IPS DF 4.7 (cell line): ENCODE measurements around the gene SLC24A4.

Experiments used
- DNase-seq: peaks from one replicate; pipeline ENCODE4 v3.0.0-alpha.2; 2013; ENCODE audit warnings: low spot score; ENCODE audit errors: extremely low read depth

The SLC24A4 gene

DNA sequence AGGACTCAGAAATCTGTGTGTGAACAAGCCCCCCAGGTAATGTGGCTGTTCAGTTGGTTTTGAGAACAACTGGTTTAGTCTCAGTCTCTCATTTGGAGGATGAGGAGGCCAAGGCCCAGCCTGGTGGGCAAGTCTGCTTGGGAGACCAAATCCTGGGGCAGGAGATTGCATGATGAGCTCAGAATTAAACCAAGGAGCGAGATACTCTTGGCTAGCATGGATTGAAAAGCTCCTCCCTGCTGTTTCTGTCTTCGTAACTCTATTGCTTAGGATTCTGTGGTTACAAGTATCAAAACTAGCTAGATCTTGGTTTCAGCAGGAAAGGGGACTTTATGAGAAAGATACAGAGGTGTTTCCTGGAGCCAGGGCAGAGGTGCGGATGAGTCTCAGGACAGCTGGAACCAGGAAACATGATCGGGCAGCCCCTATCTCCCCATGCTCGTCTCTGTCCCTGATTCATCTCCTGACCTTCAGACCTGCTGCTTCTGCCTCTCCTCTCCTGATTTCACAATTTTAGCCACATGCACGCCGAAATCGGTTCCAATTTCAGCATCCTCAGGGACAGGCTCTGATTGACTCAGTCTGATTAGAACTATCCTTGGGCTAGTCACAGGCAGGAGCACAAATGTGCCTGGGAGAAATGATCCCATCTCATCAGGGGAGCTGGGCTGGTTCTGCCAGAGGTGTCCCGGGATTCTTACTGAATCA is 150.4 kb downstream of the SLC24A4 start:
- DNase-seq, result no peak

DNA sequence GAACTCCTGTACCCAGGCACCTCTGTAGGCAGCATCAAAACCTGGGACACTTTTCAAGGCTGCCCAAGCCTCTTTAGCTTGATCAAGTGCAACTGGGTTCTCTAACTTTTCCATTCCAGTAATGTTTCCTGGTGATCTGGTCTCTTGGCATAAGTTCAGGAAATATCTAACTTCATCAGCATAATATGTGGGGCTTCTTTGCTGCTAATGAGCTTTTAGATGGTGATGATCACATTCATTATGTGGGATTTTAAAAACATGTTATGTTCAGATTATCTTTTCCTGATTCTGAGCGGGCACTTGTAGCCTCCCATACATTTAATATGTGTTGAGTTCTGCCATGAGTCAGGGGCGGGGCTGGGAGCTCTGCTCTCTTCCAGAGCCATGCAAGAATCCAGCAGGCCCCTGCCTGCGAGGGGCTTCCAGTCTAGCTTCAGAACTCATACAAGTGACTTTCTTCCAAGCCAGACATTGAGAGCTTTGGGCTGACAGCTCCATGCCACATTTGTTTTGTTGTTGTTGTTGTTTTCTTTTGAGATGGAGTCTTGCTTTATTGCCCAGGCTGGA is 151.1 kb downstream of the SLC24A4 start:
- DNase-seq, result no peak

DNA sequence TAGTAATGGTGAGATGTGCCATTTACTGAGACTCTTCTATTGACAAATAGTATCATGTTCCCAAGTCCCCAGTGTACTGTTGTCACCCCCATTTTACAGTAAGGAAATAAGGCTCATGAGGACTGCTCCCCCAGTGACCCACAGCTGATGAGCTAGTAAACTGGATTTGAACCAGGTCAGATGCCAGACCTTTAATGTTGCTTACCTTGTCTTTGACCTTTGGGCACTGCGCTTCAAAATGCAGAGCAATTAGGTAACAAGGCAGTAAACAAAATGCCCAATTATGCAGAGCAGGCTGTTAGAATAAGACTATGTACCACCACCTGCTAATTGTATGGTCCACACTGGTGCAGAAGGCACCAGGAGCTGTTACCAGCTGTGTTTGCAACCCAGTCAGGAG is 152.1 kb downstream of the SLC24A4 start:
- DNase-seq, result no peak

DNA sequence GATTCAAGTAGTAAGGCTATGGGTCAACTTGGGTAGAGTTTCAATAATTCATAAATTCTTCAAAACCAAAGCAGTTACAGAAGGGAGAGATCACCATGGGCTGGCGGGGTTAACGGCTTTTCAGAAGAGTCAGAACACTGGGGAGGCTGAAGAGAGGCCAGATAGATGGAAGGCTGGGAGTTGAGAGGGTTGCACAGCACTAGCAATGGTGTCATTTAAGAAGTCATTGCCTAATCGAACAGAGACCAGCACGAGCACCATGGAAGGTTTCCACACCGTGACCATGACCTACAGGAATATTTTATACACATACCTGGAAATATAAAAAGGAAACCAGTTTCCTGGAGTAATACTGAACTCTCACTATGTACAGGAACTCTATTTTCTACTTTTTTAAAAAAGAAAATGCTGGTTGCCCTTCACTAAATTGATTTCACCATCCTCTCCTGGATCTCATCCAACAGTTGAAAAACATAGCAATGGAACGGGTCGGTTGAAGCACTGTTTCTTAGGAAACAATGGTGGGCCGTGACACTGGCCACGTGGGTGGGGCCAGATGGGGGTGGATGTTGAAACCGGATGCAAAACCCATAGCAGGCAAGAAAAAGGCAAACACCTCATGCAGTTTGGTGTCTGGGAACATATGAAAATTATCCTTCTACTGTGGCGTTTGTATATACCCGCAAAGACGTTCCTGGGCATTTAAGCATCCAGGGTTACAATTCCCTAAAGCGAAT is 152.7 kb downstream of the SLC24A4 start:
- DNase-seq, result no peak

DNA sequence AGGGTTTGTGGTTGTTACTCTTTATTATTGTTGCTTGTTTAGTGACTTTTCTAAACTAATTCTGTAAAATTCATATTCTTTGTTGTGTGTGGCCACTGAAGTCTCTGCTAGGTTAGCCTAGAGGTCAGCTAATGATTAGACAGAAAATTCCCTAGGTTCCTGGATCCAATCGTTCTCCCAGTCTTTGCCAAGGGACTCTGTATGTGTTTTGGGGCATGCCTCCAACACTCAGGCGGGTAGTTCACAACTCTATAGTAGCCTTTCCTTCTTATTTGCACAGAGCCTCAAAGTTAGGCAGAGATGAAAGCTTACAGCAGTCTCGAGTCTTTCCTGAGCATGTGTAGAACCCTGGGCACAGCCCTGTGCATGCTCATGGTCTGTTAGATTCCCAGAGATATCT is 157.9 kb downstream of the SLC24A4 start:
- DNase-seq, result no peak

DNA sequence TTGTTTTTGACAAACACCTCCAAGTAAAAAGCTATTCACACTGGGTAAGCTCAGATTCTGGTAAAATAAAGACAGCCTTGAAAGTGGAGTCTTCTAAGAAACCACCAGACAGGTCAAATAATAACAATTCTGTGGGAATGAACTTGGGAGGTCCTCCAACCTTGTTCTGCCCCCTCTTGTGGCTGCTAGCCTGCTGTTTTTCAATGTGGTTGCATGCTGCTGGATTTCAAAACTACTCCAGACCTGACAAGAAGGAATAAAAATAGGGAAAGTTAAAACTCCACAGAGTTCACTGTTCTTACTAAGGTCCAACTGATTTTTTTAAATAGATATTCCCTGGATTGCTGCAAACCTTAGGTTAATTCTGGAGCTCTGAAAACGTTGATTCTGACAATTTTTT is 158.4 kb downstream of the SLC24A4 start:
- DNase-seq, result no peak

DNA sequence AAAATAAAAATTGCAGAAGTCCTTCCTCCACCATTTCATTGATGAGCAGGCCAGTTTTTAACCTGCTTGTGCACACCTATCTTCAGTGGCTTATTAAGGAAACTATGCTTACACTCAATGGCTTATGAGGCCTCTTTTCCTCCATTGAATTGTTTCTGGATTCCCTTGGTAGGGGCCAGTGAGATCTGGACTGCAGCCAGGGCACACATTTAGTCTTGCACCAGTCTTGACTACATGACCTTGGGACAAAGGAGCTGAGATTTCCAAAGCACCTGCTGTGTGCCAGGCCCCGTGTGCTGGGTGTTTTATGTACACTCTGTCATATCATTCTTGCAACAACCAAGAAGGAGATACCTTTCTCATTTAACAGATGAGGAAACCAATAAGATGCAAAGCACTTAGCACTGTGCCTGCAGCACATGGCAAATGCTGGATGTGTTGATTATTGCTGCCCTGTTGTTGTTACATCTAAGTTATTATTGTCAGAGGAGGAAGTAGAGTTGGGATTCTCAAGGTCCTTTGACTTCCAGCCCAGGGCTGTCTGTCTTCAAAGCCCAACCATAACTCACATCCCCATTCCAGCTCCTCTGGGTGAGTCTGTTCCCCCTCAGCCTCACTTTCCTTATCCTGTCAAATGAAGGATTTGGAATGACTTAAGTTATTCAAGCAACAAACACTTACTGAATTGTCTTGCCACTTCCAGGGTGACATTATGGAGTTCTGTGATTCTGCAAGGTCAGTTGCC is 159.0 kb downstream of the SLC24A4 start:
- DNase-seq, result no peak

DNA sequence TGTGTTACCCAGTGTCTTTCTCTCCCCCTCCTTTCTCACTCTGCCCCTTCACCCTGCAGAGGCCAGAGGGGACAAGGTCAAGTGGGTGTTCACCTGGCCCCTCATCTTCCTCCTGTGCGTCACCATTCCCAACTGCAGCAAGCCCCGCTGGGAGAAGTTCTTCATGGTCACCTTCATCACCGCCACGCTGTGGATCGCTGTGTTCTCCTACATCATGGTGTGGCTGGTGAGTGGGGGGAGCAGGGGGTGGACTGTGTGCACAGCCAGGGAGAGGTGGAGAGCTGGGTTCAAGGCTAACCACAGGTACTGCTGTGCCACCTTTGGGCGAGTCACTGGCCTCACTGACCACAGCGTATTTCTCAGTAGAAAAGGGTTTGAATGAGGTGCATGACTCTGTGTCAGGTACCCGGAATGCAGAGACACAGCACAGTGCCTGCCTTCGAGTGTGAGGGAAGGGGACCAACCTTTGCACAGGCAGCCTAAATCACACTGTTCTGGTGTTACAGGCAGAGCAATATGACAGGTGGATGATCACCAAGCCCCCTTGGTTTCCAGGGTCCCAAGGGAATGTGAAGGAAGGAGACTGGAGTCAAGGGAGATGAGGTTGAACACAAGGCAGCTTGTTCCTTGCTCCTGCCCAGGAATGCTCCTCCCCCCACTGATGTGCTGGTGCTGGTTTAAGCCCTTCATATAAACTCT is 159.8 kb downstream of the SLC24A4 start:
- no peak for DNase-seq

DNA sequence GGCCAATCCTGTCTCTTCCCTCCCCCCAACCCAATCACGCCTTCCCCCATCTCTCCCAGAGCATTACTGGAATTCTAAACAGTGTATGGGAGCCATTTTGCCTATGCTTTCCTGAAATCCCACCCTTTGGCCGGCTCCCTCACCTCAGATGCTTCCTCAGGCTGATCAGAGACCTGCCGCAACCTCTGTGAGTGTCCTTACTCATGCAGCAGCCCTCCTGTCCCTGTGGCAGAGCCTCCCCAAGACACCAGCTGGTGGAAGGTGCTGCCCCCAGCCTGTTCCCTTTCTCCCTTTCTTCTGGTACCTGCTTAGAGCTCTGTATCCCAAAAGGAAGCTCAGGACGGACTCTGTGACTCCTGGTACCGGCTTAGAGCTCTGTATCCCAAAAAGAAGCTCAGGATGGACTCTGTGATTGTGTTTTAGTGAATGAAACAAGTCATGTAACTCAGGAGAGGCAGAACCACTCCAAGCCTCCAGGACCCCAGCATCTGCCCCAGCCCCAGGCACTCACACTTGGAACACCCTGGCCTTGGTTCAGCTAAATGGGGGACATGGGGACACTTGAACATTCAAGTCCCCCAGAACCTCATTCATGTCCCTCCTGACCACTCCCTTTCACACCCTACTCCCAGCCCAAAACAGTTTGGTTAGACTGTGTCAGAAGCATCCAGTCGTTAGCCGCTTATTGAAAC is 161.3 kb downstream of the SLC24A4 start:
- no peak for DNase-seq

DNA sequence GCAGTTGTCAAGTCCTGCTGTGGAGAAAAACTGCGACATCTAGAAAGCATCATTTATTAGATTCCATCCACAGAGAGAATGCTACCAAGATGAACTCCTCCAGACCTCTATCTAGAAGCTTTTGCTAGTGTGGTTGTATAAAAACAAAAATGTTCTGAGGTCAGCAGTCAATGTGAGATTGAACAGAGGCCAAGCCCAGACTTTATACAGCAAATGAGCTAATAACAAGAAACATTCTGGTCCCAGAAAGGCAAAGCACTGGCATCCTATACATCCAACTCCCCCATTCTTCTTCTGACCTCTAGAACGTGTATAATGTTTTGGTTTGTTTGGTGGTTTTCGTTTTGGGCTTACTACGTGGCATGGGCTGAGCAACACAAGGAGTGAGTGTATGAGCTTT is 163.9 kb downstream of the SLC24A4 start:
- DNase-seq, result no peak

DNA sequence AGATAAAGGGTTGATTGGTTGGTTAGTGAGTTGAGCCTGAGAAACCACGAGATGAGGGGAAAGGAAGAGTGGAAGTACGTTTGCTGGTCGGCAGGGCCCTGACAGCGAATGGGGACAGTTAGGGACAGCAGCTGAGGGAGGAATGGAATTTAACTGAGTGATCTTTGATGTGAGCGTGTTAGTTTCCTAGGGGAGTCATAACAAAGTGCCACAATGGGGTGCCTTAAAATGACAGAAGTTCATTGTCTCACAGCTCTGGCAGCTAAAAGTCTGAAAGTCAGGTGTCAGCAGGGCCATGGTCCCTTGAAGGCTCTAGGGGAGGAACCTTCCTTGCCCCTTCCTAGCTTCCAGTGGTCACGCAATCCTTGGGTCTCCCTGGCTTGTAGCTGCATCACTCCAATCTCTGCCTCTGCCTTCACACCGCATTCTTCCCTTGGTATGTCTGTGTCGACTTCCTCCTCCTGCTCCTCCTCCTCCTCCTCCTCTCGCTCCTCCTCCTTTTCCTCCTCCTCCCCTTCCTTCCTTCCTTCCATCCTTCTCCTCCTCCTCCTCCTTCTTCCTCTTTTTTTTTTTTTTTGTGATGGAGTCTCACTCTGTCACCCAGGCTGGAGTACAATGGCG is 164.7 kb downstream of the SLC24A4 start:
- DNase-seq, result no peak

DNA sequence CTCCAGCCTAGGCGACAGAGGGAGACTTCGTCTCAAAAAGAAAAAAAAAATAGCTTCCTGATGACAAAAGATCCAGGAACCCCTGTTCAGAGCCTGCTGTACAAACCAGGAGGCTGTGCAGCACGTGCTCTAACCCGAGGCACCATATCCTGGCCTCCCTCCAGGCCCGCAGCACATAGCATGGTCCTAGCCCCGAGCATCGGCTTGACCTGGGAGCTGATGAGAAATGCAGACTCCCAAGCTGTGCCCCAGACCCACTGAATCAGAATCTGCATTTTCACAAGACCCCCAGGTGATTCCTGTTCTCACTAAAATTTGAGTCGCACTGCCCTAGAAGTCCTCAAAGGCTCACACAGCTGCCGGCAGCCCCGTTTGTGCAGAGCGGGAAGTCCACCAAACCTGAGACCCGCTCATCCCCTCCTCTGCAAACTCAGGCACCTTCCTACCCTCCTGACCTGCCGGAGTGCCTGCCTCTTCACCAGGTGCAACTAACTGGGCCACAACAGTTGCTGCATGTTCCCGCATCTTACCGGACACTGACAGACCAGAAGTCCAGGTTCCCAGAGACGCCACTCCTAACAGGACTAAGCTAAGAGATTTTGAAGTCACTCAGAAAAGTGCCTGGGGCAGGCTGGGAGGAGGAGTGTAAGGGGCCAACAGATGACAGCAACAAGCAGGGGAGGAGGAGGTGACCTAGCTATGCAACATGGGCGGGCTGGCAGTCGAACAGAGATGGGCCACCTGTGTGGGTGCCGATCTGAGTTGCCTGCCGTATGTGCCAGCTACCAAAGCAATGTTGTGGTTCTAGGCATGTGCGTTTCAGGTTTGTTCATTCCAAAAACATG is 166.7 kb downstream of the SLC24A4 start:
- DNase-seq, result no peak

DNA sequence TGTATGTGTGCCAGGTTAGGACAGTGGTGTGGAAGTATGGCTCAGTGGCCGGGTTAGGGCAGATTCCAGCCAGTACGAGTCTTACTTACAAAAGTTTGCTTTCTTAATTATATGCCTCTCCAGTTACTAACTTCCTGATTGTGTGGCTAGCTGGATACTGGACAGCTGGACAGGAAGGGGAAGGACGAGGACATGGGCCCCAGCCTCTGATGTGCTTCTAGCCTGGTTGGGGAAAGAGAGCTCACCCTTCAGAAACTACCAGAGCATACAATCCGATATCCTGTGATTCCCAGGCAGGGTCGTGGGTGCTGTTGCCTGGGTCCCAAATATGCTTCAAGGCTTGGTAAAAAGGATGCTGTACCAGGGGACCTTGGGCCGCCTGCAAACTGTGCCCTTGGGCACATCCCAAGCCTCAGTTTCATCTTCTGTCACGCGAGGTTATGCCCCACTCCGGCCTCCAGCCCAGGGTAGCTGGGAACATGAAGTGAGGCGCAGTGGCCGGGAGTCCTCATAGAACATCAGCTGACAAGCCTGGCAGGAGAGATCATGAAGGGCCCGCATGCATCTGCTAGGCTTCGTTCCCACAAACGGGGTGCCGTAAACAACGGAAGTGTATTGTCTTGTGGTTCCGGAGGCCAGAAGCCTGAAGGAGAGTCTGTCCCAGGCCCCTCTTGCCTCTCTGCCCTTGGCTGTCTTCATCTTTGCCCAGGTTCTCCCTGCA is 167.4 kb downstream of the SLC24A4 start:
- no peak for DNase-seq

DNA sequence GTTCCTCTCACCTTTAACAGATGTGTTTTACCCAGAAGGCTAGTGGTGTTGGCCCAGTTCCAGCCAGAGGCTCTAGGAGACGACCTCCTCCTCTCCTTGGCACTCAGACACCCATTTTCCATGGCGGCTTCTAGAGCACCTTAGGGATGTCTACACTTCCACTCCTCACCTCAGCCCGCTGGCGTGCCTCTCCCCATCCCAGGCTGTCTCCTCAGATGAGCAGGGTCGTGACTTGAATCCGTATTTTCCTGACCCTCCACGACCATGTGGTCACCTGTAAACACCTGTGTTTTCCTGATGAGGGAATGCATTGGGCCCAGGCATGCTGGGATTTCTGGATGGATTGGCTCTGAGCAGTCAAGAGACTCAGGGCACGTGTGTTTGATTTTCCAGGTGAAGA is 168.8 kb downstream of the SLC24A4 start:
- DNase-seq, result no peak

DNA sequence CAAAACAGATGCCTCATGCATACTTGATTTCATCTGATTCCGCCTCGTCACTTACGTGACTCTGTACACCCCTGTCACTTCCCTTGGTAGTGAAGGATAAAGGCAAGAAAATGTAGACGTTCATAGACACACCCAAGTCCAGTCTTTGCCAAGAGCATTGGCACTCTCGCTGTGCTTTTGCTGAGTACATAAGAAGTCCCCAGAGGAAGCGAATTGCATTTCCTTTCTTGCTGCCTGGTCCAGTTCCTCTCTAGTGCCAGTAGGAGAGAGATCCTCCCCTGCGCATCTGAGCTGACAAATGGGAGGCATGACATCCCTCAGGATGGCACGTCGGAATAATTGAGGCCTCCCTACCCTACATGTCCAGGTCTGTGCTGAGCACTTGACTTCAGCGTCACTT is 169.3 kb downstream of the SLC24A4 start:
- no peak for DNase-seq

DNA sequence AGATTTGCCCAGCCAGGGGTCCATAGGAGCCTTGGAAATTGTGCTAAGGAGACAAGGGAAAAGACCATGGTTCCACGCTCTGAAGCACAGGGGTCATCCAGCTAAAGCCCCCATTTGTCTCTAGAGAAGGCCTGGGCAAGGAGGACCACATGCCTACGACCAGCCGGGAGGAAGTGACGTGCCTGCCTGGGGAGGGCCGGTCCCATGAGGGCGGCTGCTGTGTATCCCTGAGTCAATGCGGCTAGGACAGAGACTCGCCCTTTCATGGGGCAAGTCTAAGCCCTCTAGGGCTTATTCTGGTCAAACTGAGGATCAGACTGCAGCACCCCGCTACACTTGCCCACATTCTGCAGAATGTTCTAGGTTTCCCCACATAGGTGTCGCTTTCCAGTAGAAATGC is 170.1 kb downstream of the SLC24A4 start:
- DNase-seq, result no peak

DNA sequence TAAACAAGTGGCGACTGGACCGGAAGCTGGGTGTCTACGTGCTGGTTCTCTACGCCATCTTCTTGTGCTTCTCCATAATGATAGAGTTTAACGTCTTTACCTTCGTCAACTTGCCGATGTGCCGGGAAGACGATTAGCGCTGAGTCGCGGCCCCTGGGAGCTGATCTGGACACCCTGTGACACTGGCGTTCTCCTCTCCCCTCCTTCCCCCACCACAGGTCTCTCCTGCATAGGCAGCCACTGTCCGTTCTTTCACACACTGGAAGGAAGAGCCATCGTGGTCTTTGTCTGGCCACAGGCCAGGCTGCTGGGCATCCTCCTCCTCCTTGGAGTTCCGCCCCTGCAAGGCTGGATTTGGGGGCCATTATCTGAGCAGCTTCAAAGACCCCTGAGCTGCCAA is 170.5 kb downstream of the SLC24A4 start:
- no peak for DNase-seq

DNA sequence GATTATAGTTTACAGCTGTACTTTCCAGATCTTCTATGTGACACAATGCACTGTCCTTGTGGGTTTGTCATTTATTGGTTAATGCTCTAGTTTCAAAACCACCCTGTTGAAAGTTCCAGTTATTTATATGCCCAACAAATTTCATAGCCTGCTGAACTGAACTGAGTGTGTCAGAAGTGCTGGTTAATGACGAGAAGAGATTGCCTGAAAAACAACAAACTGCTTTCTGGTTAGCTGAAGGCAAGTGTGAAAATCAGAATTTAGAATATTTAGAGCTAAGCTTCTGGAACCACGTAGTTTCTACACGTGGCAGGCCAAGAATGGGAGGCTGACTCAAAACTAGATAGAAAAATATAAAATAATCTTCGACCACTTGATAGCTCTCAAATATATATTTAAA is 171.5 kb downstream of the SLC24A4 start:
- no peak for DNase-seq

DNA sequence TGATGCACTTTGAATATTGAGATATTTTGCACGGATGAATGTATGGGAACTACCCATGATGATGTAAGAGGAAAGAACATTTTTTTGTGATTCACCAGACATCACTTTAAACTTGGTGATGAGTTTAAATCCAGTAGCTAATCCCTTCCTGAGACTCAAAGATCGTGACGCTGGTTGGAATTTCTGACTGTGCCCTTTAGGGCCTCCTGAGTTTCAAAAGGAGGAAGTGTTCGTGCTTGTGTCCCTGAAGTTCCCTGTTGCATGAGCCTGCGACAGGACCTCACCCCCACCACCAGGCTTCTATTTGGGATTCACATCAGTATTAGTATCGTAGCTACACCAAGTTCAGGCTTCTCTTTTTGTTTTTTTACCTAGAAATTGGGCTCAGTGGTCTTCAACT is 172.1 kb downstream of the SLC24A4 start:
- DNase-seq, result no peak
